OCI-LY3 (cell line): ENCODE results near the gene HFM1.
A peak's percentile ranks its signal among the peaks of the same experiment; 100 is the strongest.

Experiments
- H2AFZ ChIP-seq: fragments of 200-600, 300-600 bp; shearing (Covaris generic); 2 replicates; pipeline ENCODE4 v1.6.0; 2014; ENCODE audit warnings: antibody characterized with exemption, low read depth, low read length
- H3K27ac ChIP-seq: fragments of 200-600, 300-600 bp; sonication (generic); 2 replicates; pipeline ENCODE4 v1.5.1; 2014; ENCODE audit warnings: mild to moderate bottlenecking, low read length, moderate library complexity, mixed read lengths
- H3K27me3 ChIP-seq: fragments of 200-600, 300-600 bp; sonication (generic); 2 replicates; pipeline ENCODE4 v1.6.1; 2014; ENCODE audit warnings: low read depth, low read length, mixed read lengths
- H3K36me3 ChIP-seq: fragments of 200-600, 300-600 bp; sonication (generic); replicated peaks from 2 replicates; pipeline ENCODE3; 2014; ENCODE audit warnings: low read depth, low read length, mixed read lengths
- H3K4me1 ChIP-seq: fragments of 300-600, 200-600 bp; sonication (generic); 2 replicates; pipeline ENCODE4 v1.6.1; 2014; ENCODE audit warnings: low read length, mixed read lengths
- H3K4me2 ChIP-seq: fragments of 200-600, 300-600 bp; sonication (generic); 2 replicates; pipeline ENCODE4 v1.6.1; 2014; ENCODE audit warnings: low read length, mixed read lengths
- H3K4me3 ChIP-seq: fragments of 300-600, 200-600 bp; sonication (generic); 2 replicates; pipeline ENCODE4 v1.5.1; 2014; ENCODE audit warnings: antibody characterized with exemption, mild to moderate bottlenecking, low read length, moderate library complexity
- H3K79me2 ChIP-seq: fragments of 300-600, 200-600 bp; shearing (Covaris generic); 2 replicates; pipeline ENCODE4 v1.6.1; 2014; ENCODE audit warnings: mild to moderate bottlenecking, low read length, mixed read lengths
- H3K9ac ChIP-seq: fragments of 300-600, 200-600 bp; shearing (Covaris generic); 2 replicates; pipeline ENCODE4 v1.6.0; 2014; ENCODE audit warnings: mild to moderate bottlenecking, low read length, moderate library complexity
- H3K9me3 ChIP-seq: fragments of 200-600, 300-600 bp; shearing (Covaris generic); 2 replicates; pipeline ENCODE4 v1.6.1; 2014; ENCODE audit warnings: low read length, mixed read lengths; ENCODE audit not compliant: insufficient read depth
- H4K20me1 ChIP-seq: fragments of 200-600, 300-600 bp; sonication (generic); 2 replicates; pipeline ENCODE4 v1.6.1; 2016; ENCODE audit warnings: low read length, mixed read lengths; ENCODE audit not compliant: insufficient read depth
- CTCF ChIP-seq: fragments of 200-600, 300-600 bp; sonication (generic); IDR thresholded peaks from 2 replicates; pipeline ENCODE4 v1.5.1; 2014; ENCODE audit warnings: antibody characterized with exemption, low read length, low read depth
- EZH2phosphoT487 ChIP-seq: fragments of 200-600 bp; shearing (Covaris generic); IDR thresholded peaks from 2 replicates; pipeline ENCODE4 v1.6.1; 2018; ENCODE audit warnings: antibody characterized with exemption, mixed run types, low read depth

Gene HFM1

DNA sequence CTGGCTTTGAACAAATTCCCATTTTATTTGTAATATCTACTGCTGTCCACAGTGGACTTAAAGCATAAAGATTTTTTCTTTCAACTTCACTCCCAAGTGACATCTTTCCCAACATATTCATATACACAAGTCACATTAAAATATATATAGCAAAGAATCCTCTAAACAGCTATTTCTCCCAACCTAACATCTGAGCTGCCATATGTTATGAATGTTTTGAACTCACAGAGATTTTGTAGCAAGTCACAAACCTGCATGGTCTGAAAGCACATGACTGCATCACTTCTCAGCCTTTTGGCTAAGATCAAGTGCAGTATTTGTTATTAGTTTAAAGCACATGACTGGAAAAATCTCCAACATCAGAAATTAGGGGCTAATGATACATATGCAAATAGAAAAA lies 7.7 kb upstream of the HFM1 start:
- H3K36me3 ChIP-seq: no peaks in the 10 kb centered on the region
- no peaks in the 10 kb centered on the region for H3K79me2 ChIP-seq
- H4K20me1 ChIP-seq: no peaks in the 10 kb centered on the region
- H3K9ac ChIP-seq: no peak overlapping the region
- no peak overlapping the region for H2AFZ ChIP-seq
- no peak overlapping the region for H3K4me2 ChIP-seq
- H3K4me1 ChIP-seq: no peaks in the 10 kb centered on the region
- no peak overlapping the region for H3K27ac ChIP-seq
- H3K4me3 ChIP-seq: no peak overlapping the region
- peaks cover 5% of the 10 kb centered on the region for H3K27me3 ChIP-seq
- TF ChIP-seq CTCF (no peak), EZH2phosphoT487 (no peak)
- H3K9me3 ChIP-seq: no peaks in the 10 kb centered on the region

DNA sequence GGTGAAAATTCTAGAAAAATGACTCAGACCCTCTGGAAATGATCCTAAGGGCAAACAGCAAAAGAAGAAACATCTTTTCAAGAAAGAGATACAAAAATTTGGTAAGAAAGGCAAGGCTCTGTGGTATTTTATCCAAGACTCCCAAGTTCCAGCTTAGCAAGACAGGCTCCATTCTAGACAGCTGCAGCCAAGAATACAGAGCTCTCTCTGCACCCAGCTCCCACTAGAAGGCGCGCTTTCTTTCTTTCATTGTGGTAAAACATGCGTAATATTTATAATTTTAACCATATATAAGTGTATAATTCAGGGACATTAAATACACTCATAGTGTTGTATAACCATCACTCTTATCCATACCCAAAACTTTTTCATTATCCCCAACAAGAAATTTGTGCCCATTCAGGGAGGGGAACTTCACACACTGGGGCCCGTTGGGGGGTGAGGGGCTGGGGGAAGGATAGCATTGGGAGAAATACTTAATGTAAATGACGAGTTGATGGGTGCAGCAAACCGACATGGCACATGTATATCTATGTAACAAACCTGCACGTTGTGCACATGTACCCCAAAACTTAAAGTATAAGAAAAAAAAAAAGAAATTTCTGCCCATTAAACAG lies 2.2 kb upstream of the HFM1 start:
- H3K27me3 ChIP-seq: no peaks in the 10 kb centered on the region
- H3K9ac ChIP-seq: no peak overlapping the region
- peak overlapping the region; percentile 30; the same call in 1 of the 2 replicates for H3K4me2 ChIP-seq

GRCh38 chr1:91402023-91402422 lies 2.6 kb downstream of the HFM1 start:
- no peaks in the 10 kb centered on the region for H3K79me2 ChIP-seq
- H3K9ac ChIP-seq: no peak overlapping the region
- H3K4me3 ChIP-seq: peak overlapping the region; percentile 39
- H4K20me1 ChIP-seq: no peaks in the 10 kb centered on the region
- H3K9me3 ChIP-seq: no peaks in the 10 kb centered on the region
- H3K27ac ChIP-seq: no peak overlapping the region
- H3K4me1 ChIP-seq: peaks cover 23% of the 10 kb centered on the region
- no peaks in the 10 kb centered on the region for H3K36me3 ChIP-seq
- H3K27me3 ChIP-seq: no peaks in the 10 kb centered on the region
- TF ChIP-seq EZH2phosphoT487 (no peak), CTCF (peak; percentile 63)
- H2AFZ ChIP-seq: no peak overlapping the region
- H3K4me2 ChIP-seq: peak overlapping the region; percentile 59

More for the DNA sequence above, 2.2 kb upstream of the HFM1 start:
- no peaks in the 10 kb centered on the region for H3K79me2 ChIP-seq
- TF ChIP-seq CTCF: peak; percentile 60
- TF ChIP-seq EZH2phosphoT487: no peak
- H4K20me1 ChIP-seq: no peaks in the 10 kb centered on the region
- H3K9me3 ChIP-seq: no peaks in the 10 kb centered on the region
- no peak overlapping the region for H3K4me3 ChIP-seq
- no peaks in the 10 kb centered on the region for H3K36me3 ChIP-seq
- H3K4me1 ChIP-seq: peaks cover 23% of the 10 kb centered on the region
- H3K27ac ChIP-seq: no peak overlapping the region
- no peak overlapping the region for H2AFZ ChIP-seq

GRCh38 chr1:91400133-91400725 lies 4.4 kb downstream of the HFM1 start:
- TF ChIP-seq EZH2phosphoT487: no peak
- TF ChIP-seq CTCF: no peak
- no peaks in the 10 kb centered on the region for H4K20me1 ChIP-seq
- no peak overlapping the region for H3K4me3 ChIP-seq

More at GRCh38 chr1:91400133-91400725, 4.4 kb downstream of the HFM1 start:
- Histone ChIP-seq H2AFZ (no peak overlapping the region), H3K79me2 (no peaks in the 10 kb centered on the region), H3K4me2 (no peak overlapping the region), H3K4me1 (peaks cover 19% of the 10 kb centered on the region), H3K9me3 (no peaks in the 10 kb centered on the region), H3K27me3 (no peaks in the 10 kb centered on the region), H3K27ac (no peak overlapping the region), H3K9ac (no peak overlapping the region), H3K36me3 (no peaks in the 10 kb centered on the region)
